Ascending aorta (tissue), 2 donors: ENCODE results near the gene ROR1. TPM values are rescaled to one million over a fixed set of nuclear protein-coding genes. Genes with fewer than 3 reads are reported as not detected.

ENCODE experiments used
- DNase-seq, 2 donors: peaks; one replicate each; pipeline ENCODE4 v3.0.0-alpha.2; 2019; ENCODE audit warnings: low spot score in 2 of 2
- H3K27ac ChIP-seq, 2 donors: fragments of 200-600 bp; sonication (generic); one replicate each; pipeline ENCODE4 v1.5.1; 2016 to 2017; ENCODE audit warnings: mild to moderate bottlenecking in 1 of 2
- H3K27me3 ChIP-seq: fragments of 200-600 bp; sonication (generic); one replicate; pipeline ENCODE4 v1.5.1; 2017
- H3K36me3 ChIP-seq, 2 donors: fragments of 200-600 bp; sonication (generic); one replicate each; pipeline ENCODE4 v1.5.1; 2016
- H3K4me1 ChIP-seq, 2 donors: fragments of 200-600 bp; sonication (generic); one replicate each; pipeline ENCODE4 v1.5.1; 2016 to 2017; ENCODE audit warnings: mild to moderate bottlenecking in 1 of 2
- H3K4me3 ChIP-seq, 2 donors: fragments of 200-600 bp; sonication (generic); one replicate each; pipeline ENCODE4 v1.5.1; 2016 to 2017; ENCODE audit warnings: mild to moderate bottlenecking in 1 of 2
- H3K9me3 ChIP-seq, 2 donors: fragments of 200-600 bp; sonication (generic); one replicate each; pipeline ENCODE4 v1.5.1; 2016
- CTCF ChIP-seq, 3 experiments: fragments of 200-600 bp in 2 of 3; fragments of 450-650 bp in 1 of 3; sonication (generic) in 2 of 3; IDR thresholded peaks; one replicate each; pipeline ENCODE4 v1.5.1; 2016 to 2019; ENCODE audit warnings: antibody characterized with exemption in 3 of 3, mild to moderate bottlenecking in 1 of 3, moderate library complexity in 1 of 3
- intact Hi-C: fragments of 100-400 bp; cut with DNase I; formaldehyde crosslinking; loops from one replicate; pipeline ENCODE4 v1.15.1; 2023
- total RNA-seq: library from RNA; depleted of rRNA; stranded (reverse); fragments of >200 nt; gene quantifications from one replicate; pipeline ENCODE4 v1.1.0, GENCODE V29; 2016

Gene ROR1
- total RNA-seq, 1 donor from 2014 or later, result 115 TPM

DNA sequence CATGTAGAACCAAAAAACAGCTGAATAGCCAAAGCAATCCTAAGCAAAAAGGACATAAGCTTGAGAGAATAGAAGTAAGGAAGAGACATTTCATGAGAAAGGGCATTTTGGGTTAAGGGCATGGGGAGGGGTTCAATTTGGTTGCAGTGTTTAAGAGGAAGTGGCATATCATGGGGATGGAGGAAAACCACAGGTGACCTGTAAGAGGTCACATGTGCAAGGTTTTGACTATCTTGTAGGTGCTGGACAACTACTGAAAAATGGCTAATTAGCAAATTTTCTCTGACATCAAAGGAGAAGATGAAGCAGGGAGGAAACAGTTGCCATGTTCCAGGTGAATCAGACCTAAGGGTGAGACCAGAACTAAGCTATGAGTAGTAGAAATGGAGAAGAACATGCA is 31.3 kb upstream of the ROR1 start:
- no peak overlapping the region for H3K4me3 ChIP-seq
- H3K4me1 ChIP-seq, result no peaks in the 10 kb centered on the region

GRCh38 chr1:63743781-63744180 is 30.0 kb upstream of the ROR1 start:
- Histone ChIP-seq H3K4me1 (no peaks in the 10 kb centered on the region), H3K4me3 (no peak overlapping the region), H3K27ac (no peak overlapping the region), H3K9me3 (no peaks in the 10 kb centered on the region), H3K27me3 (no peaks in the 10 kb centered on the region), H3K36me3 (no peaks in the 10 kb centered on the region)
- DNase-seq, result no peak
- intact Hi-C loops, result no loop called here
- no peak for TF ChIP-seq CTCF (IDR thresholded peaks at IDR 0.05)

More for the DNA sequence above, 31.3 kb upstream of the ROR1 start:
- no peaks in the 10 kb centered on the region for H3K36me3 ChIP-seq
- intact Hi-C loops, result no loop called here
- no peak for TF ChIP-seq CTCF (IDR thresholded peaks at IDR 0.05)
- no peaks in the 10 kb centered on the region for H3K9me3 ChIP-seq
- DNase-seq, result no peak
- no peaks in the 10 kb centered on the region for H3K27me3 ChIP-seq
- H3K27ac ChIP-seq, result no peak overlapping the region

DNA sequence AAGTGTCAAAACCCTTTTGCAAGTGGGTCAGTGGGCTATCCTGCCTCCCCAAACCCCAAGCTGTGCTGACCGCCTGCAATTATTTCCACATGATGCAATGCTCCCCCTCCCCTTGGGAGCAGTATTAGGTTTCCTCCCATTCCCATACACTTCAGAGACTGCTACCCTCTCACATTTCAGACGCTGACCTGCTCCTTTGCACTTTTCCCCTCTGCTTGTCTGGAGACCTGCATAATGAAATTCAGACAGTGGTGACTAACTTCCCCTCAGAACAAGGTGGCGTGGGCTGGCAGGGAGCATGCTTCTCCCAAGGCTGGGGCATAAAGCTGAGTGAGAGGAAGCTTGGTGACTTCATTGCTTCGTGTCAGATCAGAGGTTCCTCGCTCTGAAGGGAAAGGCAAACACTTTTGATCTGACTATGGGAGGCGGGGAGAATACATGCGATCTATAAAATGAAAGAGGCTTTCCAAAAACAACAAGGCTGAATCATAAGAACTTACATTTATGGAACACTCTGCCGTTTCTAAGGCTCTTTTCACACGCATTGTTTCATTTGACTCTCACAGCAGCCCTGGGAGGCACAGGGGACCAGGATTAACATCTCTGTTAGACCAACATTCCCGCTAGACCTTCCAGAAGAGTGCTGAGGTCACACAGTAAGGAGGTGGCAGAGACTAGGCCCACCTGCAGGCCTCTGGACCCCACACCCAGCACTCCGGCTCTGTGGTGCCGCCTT is 27.5 kb upstream of the ROR1 start:
- intact Hi-C loops, result no loop called here
- Histone ChIP-seq H3K36me3 (no peaks in the 10 kb centered on the region), H3K9me3 (no peaks in the 10 kb centered on the region), H3K27me3 (no peaks in the 10 kb centered on the region), H3K27ac (peak overlapping the region in 1 of 2 donors; percentile 27), H3K4me3 (no peak overlapping the region), H3K4me1 (no peaks in the 10 kb centered on the region)
- DNase-seq, result no peak
- no peak for TF ChIP-seq CTCF (IDR thresholded peaks at IDR 0.05)

GRCh38 chr1:63747445-63747844 is 26.4 kb upstream of the ROR1 start:
- H3K9me3 ChIP-seq, result no peaks in the 10 kb centered on the region

DNA sequence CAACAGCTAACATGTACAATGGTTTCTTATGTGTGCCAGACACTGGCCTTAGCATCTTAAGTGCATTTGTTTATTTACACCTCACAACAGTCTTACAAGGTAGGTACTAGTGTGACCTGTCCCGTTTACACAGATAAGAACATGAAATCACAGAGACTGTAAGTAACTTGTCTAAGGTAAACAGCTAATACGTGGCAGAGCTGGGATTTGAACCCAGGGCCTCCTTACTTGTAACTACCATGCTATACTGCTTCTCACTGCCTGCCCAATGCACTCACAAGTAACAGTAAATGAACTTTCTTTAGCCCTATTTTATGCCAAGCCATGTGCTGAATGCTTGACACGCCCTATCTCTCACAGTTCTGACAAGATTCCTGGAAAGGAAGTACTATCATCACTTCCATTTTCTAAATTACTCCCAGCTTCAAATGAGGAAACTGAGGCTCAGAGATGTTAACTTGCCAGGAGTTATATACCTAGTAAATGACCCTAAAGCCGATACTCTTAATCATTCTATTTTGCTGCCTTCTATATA is 25.7 kb upstream of the ROR1 start:
- H3K27ac ChIP-seq, result no peak overlapping the region
- intact Hi-C loops, result no loop called here

More at GRCh38 chr1:63747445-63747844, 26.4 kb upstream of the ROR1 start:
- Histone ChIP-seq H3K27me3 (no peaks in the 10 kb centered on the region), H3K4me1 (no peaks in the 10 kb centered on the region), H3K4me3 (no peak overlapping the region), H3K27ac (no peak overlapping the region), H3K36me3 (no peaks in the 10 kb centered on the region)
- no peak for TF ChIP-seq CTCF (IDR thresholded peaks at IDR 0.05)
- no peak for DNase-seq
- intact Hi-C loops, result no loop called here

More for the DNA sequence above, 25.7 kb upstream of the ROR1 start:
- Histone ChIP-seq H3K36me3 (no peaks in the 10 kb centered on the region), H3K4me3 (no peak overlapping the region), H3K9me3 (no peaks in the 10 kb centered on the region), H3K27me3 (no peaks in the 10 kb centered on the region), H3K4me1 (no peaks in the 10 kb centered on the region)
- TF ChIP-seq CTCF (IDR thresholded peaks at IDR 0.05), result no peak
- DNase-seq, result no peak
